HUDEP-2 (cell line): ENCODE results near the gene CDH8.
"Not testable (repeated sequence)": the region's sequence is repeated elsewhere in the genome, so short reads cannot be mapped to it uniquely, and the experiment has no call there.

Source experiments
- DNase-seq, 76 experiments: peaks; one replicate each; lab custom pipeline; 2025; ENCODE audit not compliant: unreplicated experiment in 76 of 76; lab: John Stamatoyannopoulos, UW

The CDH8 gene

GRCh38 chr16:61871837-61872777, 164.1 kb downstream of the CDH8 start:
- DNase-seq, result no peak

- DNase-seq, result no peak
These were observed 173.8 kb downstream of the CDH8 start for GRCh38 chr16:61862221-61863155.

- no peak for DNase-seq
These were observed 177.2 kb downstream of the CDH8 start for GRCh38 chr16:61858988-61859387.

- DNase-seq, result no peak
These were observed 193.6 kb downstream of the CDH8 start for GRCh38 chr16:61842666-61843065.

GRCh38 chr16:61836804-61837393, 199.3 kb downstream of the CDH8 start:
- DNase-seq, result no peak

- DNase-seq, result no peak
These were observed 202.2 kb downstream of the CDH8 start for GRCh38 chr16:61834082-61834481.

- no peak for DNase-seq
These were observed 204.8 kb downstream of the CDH8 start for GRCh38 chr16:61831351-61831917.

GRCh38 chr16:61829631-61830030, 206.6 kb downstream of the CDH8 start:
- no peak for DNase-seq

GRCh38 chr16:61823326-61823725, 212.9 kb downstream of the CDH8 start:
- no peak for DNase-seq

GRCh38 chr16:61820820-61821219, 215.4 kb downstream of the CDH8 start:
- DNase-seq, result no peak

- no peak for DNase-seq
These were observed 215.8 kb downstream of the CDH8 start for GRCh38 chr16:61820398-61820797.

GRCh38 chr16:61818850-61819249, 217.4 kb downstream of the CDH8 start:
- DNase-seq, result no peak

- peak in 1 of 76 experiments; percentile 3 for DNase-seq
These were observed 218.5 kb downstream of the CDH8 start for GRCh38 chr16:61817583-61818278.

- no peak for DNase-seq
These were observed 221.4 kb downstream of the CDH8 start for GRCh38 chr16:61814726-61815347.

GRCh38 chr16:61813339-61813738, 222.9 kb downstream of the CDH8 start:
- no peak for DNase-seq

- DNase-seq, result no peak
These were observed 224.0 kb downstream of the CDH8 start for GRCh38 chr16:61812251-61812650.

GRCh38 chr16:61807551-61807950, 228.7 kb downstream of the CDH8 start:
- no peak for DNase-seq

GRCh38 chr16:61801217-61801616, 235.0 kb downstream of the CDH8 start:
- not testable (repeated sequence) for DNase-seq

- DNase-seq, result no peak
These were observed 237.5 kb downstream of the CDH8 start for GRCh38 chr16:61798741-61799140.
